ENCODE measurements around the gene ZNF132.
"Not testable (repeated sequence)": the region's sequence is repeated elsewhere in the genome, so short reads cannot be mapped to it uniquely, and the experiment has no call there.

ZNF132 gene

GRCh38 chr19:58466760-58467589, 27.0 kb upstream of the ZNF132 start, which contains the start of gene ZNF324:
Gene ZNF324, plus strand, starts transcription at chr19:58467080. Its CDS starts 2,106 bp downstream, at chr19:58469186.
- peak; percentile 99 for DNase-seq

DNA sequence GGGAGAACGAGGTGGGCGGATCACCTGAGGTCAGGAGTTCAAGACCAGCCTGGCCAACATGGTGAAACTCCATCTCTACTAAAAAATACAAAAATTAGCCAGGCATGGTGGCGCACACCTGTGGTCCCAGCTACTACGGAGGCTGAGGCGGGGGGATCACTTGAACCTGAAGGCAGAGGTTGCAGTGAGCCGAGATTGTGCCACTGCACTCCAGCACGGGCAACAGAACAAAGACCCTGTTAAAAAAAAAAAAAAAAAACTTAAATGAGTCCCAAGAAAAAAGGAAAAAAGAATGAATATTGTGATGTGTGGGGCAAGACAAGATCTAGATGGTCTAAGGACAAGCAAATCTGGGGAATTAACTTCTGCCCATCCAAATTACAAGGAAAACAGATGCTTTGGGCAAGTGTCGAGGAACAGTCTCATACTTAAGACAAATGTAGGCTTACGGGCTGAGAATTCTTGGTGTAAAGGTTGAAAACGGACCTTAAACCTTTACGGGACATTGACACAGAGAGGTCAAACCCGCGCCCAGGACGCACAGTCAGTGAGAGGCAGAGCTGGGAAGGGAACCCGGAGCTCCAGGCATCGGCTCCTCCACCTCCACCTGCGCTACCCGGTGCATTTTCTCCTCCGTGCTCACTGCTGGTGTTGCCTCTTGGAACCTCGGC, 26.3 kb upstream of the ZNF132 start:
- DNase-seq, result no peak

DNA sequence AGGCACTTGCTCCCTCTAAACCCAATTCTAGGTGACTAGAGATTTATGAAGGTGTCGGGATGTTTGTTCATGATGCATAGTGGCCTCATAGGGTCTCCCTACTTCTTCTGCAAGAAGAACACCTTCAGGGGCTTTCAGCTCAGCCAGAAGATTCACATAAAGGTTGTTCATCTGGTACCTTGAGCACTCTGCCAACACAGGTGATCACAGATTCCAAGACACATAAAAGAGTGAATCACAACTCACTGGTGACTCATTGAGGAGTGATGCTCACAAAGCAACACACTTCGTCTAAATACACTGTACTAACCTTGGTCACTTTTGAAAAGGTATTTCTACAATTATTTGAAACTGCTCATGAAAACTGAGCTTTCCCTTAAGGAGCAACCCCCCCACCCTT, 20.1 kb upstream of the ZNF132 start:
- DNase-seq, result no peak

GRCh38 chr19:58456111-58456510, 16.2 kb upstream of the ZNF132 start:
- DNase-seq, result no peak

DNA sequence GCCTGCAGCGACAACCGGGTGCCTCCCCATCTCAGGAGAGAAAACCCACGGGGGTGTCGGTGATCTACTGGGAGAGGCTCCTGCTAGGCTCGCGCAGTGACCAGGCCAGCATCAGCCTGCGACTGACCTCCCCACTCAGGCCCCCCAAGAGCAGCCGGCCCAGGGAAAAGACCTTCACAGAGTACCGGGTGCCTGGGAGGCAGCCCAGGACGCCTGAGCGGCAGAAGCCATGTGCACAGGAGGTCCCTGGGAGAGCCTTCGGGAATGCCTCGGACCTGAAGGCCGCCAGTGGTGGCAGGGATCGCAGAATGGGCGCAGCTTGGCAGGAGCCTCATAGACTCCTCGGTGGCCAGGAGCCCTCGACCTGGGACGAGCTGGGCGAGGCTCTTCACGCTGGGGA, 15.4 kb upstream of the ZNF132 start:
- DNase-seq, result no peak

DNA sequence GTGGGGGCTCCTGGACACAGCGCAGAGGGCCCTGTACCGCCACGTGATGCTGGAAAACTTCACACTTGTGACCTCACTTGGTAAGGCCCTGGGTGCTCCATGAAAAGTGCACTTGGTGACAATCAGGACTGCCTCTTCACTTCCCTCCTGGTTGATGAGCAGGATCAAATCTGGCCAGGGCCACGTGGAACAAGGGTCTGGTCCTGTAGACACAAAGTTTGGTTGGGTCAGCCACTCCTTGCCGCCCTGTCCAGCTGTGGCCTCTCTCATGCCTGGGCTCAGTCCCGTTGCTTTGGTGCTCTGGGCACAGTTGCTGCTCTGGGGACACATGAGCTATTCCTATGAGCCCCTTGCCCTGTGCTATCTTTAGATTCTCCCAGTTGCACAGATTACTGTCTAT, 13.8 kb upstream of the ZNF132 start:
- DNase-seq, result no peak

GRCh38 chr19:58451358-58452101, 11.6 kb upstream of the ZNF132 start, which contains the start of gene ZNF324B:
Gene ZNF324B, plus strand, starts transcription at chr19:58451622. Its CDS starts 2,080 bp downstream, at chr19:58453702.
- peak; percentile 99 for DNase-seq

DNA sequence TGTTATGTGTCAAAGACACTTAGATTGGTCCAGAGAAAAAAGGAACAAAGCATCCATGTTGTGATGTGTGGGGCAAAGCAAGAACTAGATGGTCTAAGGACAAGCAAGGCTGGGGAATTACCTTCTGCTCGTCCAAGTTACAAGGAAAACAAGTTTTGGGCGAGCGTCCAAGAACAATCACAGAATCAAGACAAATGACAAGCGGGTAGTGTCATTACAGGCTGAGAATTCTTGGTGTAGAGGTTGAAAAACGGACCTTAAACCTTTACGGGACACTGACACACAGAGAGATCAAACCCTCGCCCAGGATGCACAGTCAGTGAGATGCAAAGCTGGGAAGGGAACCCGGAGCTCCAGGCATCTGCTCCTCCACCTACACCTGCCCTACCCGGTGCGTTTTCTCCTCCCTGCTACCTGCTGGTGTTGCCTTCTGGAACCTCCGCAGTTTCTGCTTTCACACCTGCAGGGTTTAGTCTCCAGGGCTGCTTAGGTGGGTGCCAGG, 11.0 kb upstream of the ZNF132 start:
- DNase-seq, result no peak

GRCh38 chr19:58449980-58450379, 10.0 kb upstream of the ZNF132 start:
- DNase-seq, result not testable (repeated sequence)

DNA sequence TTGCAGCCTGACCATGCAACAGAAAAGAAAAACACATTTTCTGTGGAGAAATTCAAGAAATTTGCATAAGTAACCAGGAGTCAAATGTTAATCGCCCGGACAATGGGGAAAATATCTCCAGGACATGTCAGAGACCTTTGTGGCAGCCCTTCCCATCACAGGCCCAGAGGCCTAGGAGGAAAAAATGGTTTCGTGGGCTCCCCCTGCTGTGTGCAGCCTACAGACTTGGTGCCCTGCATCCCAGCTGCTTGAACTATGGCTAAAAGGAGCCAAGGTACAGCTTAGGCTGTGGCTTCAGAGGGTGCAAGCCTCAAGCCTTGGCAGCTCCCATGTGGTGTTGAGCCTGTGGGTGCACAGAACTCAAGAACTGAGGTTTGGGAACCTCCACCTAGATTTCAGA, 8.9 kb upstream of the ZNF132 start:
- DNase-seq, result not testable (repeated sequence)

DNA sequence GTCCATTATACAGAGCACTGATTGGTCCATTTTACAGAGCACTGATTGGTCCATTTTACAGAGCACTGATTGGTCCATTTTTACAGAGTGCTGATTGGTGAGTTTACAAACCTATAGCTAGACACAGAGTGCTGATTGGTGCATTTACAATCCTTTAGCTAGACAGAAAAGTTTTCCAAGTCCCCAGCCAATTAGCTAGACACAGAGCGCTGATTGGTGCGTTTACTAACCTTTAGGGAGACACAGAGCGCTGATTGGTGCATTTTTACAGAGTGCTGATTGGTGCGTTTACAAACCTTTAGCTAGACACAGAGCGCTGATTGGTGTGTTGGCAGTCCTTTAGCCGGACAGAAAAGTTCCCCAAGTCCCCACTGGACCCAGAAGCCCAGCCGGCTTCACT, 3.0 kb upstream of the ZNF132 start:
- DNase-seq, result not testable (repeated sequence)

DNA sequence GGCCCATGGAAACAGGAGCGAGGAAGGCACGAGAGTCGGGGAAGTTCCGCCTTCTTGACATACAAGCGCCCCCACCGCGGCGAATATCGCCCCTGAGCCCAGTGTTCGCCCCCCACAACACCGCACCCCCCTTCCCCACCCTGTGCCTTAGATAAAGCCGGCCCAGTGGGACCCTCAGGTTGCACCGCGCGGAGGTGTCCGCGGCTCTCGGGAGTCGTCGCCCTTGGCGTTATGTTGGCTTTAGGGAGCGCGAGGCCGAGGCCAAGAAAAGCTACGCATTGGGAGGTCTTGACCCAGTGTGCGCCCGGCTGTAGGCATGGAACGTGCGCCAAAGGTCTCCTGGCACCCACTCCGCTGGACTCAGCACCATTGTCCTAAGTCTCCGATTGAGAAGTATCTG, 603 bp upstream of the ZNF132 start:
- no peak for DNase-seq

DNA sequence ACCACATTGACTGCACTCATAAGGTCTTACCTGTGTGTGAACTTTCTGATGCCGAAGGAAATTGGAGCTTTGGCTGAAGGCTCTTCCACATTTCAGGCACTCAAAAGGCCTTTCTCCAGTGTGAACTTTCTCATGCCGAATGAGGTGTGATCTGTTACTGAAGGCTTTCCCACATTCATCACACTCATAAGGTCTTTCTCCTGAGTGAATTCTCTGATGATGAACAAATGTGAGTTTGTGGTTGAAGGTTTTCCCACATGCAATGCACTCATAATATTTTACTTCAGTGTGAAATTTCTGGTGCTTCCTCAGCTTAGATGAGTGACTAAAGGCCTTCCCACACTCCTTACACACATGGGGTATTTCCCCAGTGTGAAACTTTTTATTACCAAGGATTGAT, 5.7 kb downstream of the ZNF132 start:
- no peak for DNase-seq

DNA sequence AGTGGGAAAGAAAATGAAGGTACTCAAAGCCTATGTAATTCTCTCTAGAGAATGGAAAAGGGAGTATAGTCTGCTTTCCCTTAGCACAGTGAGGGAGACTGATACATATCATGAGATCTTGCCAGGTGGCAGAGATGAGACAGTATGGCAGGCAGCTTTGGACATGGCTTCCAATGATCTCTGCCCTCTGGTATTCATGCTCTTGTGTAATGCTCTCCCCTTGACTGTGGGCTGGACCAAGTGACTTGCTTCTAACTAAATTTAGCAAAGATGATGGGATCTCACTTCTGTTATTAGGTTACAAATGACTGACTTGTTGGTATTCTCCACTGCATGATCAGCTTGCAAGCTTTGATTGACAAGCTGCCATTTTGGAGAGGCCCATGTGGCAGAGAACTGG, 10.2 kb downstream of the ZNF132 start:
- DNase-seq, result no peak

- no peak for DNase-seq
These were observed 11.3 kb downstream of the ZNF132 start for GRCh38 chr19:58428617-58429016.

- DNase-seq, result no peak
These were observed 22.9 kb downstream of the ZNF132 start for GRCh38 chr19:58417071-58417470.

- DNase-seq, result no peak
These were observed 23.3 kb downstream of the ZNF132 start for GRCh38 chr19:58416604-58417003.

- DNase-seq, result peak; percentile 48
These were observed 30.8 kb downstream of the ZNF132 start for GRCh38 chr19:58409010-58409790.

DNA sequence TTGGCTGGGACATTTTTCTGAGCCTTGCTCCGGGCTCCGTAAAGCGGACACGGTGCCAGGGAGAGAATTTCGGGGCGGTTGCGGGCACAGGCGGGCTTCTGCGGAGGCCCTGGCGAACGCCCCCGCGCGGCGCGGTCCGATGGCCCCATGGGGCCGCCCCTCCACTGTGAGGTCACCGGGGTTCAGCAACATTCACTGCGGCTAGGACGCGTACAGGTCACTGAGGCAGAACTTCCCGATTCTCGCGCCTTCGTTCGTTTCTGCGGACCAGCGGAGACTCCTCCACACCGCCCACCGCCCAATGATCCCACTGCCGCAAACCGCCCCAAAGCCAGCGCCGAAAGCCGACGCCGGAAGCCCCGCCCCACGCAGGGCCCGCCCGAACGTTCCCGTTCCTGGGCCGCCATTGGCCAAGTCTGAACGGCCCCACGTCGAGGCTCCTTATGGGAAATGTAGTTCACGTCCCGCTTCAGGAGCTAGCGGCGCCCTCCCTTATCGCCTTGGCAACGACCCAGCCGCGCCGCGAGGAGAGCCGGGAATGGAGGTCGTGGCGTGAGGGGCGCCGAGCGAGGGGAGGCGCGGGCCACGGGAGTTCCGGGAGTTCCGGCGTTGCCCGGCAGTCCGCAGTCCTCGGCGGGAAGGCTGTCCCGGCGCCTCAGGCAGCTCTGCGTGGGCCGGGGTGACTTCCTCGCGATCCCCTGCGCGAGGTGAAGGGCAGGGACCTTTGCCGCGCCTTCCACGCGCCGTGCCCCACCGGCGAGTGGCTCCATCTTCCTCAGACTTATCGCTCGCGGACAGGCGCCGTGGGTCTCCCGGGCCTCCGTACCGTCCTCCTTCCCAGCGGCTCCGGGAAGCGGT, 31.6 kb downstream of the ZNF132 start, which contains the start of gene ZNF584:
Gene ZNF584, plus strand, starts transcription at position 498 of the 858 bp plus-strand sequence. CDS start 499 bp downstream, outside the sequence.
- DNase-seq, result peak; percentile 98

- DNase-seq, result peak; percentile 52
These were observed 32.2 kb downstream of the ZNF132 start for GRCh38 chr19:58407658-58408151.

All from NCI-H82 (cell line).